Measurements from ENCODE around the gene EXOSC6.

DNA sequence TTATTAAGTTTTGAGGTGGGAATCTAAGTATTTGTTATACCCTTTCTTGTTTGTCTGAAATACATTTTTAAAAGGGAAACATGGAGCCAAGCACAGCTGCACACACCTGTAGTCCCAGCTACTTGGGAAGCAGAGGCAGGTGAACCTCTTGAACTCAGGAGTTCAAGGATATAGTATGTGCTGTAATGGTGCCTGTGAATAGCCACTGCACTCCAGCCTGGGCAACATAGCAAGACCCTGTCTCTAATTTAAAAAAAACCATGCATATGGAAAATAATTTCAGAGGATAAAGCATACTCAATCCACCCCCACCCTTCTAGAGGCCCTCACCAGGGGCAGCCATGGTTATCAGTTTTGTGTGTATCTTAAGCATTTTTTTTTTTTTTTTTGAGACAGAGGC, 43.9 kb upstream of the EXOSC6 start:
- TF ChIP-seq POLR2A (IDR thresholded peaks at IDR 0.05), result no peak
- TF ChIP-seq, protein P1, sequence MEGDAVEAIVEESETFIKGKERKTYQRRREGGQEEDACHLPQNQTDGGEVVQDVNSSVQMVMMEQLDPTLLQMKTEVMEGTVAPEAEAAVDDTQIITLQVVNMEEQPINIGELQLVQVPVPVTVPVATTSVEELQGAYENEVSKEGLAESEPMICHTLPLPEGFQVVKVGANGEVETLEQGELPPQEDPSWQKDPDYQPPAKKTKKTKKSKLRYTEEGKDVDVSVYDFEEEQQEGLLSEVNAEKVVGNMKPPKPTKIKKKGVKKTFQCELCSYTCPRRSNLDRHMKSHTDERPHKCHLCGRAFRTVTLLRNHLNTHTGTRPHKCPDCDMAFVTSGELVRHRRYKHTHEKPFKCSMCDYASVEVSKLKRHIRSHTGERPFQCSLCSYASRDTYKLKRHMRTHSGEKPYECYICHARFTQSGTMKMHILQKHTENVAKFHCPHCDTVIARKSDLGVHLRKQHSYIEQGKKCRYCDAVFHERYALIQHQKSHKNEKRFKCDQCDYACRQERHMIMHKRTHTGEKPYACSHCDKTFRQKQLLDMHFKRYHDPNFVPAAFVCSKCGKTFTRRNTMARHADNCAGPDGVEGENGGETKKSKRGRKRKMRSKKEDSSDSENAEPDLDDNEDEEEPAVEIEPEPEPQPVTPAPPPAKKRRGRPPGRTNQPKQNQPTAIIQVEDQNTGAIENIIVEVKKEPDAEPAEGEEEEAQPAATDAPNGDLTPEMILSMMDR (IDR thresholded peaks at IDR 0.05), result no peak
